Activated naive CD4-positive, alpha-beta T cell treated with anti-CD3 and anti-CD28 coated beads, Interleukin-2, amount 50 U/mL, for 16 hours (primary cell): ENCODE data around the gene ORM2.

ENCODE experiments used
- DNase-seq: peaks from one replicate; pipeline ENCODE4 v3.0.0-alpha.2; 2020

The ORM2 gene

GRCh38 chr9:114373960-114374730 lies 44.5 kb downstream of the ORM2 start:
- no peak for DNase-seq

- DNase-seq, result no peak
Observed at GRCh38 chr9:114374936-114375335, 45.3 kb downstream of the ORM2 start.

DNA sequence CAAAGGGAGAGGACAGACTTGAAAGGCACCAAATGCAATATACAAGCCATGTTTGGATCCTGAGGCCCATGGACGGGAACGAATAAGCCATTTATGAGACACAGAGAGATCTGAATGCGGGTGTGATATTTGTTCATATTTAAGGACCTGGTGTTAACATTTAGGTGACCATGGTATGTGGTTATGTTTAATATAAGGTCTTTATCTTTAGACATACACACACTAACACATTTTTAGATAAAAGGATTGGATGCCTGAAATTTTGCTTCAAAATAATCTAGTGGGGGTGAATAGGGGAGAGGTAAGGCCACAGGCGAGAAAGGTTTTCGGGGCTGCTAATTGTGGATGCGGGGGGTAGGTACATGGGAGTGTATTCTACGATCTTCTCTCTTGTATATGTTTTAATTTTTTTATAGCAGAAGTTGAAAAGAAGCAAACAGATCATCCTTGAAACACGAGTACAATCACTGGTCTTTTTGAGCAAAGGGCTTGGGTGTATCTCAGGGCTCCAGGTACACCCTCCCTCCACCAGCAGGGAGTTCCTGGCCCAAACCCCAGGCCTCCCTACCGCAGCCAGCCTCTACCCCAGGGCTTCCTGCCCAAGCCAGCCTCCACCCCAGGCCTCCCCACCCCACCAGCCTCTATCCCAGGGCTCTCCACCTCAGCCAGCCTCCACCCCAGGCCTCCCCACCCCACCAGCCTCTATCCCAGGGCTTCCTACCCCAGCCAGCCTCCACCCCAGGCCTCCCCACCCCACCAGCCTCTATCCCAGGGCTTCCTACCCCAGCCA lies 45.9 kb downstream of the ORM2 start:
- no peak for DNase-seq

DNA sequence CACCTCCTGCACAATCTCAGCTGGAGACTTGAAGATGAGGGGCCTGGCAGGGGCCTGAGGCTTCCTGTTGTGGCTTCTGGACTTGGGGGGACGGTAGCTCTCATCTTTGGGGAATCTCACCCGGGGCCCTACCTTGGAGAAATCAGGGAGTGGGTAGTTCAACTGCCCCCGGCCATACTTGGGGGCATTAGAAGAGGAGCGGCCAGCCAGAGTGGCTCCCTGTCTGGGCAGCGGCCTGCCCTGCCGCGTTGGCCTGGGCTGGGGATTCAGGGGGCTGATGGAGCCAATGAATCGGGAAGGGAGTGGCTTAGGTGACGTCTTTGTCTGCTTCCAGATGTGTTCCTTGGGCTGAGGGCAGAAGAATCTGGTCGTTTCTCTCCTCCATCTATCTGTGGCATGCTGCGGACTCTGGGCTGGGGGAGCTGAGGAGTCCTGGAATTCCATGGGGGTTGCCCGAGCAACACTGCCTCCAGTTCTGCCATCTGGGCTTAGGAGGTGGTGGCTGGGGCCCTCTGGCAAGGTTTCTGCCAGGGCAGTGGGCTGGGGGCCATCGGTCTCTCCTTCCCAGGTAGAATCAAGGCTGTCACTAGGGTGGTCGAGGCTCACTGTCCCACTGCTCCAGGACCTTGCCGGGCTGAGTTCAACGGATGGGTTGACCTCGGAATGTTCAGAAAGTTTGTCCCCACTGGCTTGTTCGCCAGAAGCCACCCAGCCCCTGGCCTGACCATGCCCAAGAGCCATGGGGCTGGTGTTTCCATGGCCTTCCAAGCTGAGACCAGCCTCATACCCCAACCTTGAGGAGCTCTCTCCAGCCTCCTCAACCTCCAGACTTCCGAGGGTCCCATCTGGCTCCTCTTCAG lies 47.1 kb downstream of the ORM2 start:
- no peak for DNase-seq

GRCh38 chr9:114378016-114378415 lies 48.3 kb downstream of the ORM2 start:
- DNase-seq, result no peak

- no peak for DNase-seq
Observed at GRCh38 chr9:114378883-114379282, 49.2 kb downstream of the ORM2 start.
